ENCODE data around the gene VEGFB.

- TF ChIP-seq CTCF (IDR thresholded peaks at IDR 0.05), result no peak
- no peak for TF ChIP-seq POLR2AphosphoS5 (IDR thresholded peaks at IDR 0.05)
- no peak for TF ChIP-seq POLR2A (IDR thresholded peaks at IDR 0.05)
- no peak for TF ChIP-seq EP300 (IDR thresholded peaks at IDR 0.05)
Measured at GRCh38 chr11:64203421-64204079, 30.8 kb upstream of the VEGFB start.

All from sigmoid colon (tissue), 4 donors.